ENCODE results near the gene MLPH. TPM values are rescaled to one million over a fixed set of nuclear protein-coding genes. Genes with fewer than 3 reads are reported as not detected.

Gene MLPH
- total and polyA plus RNA-seq, 4 donors: 1.6 to 25.9 (median 22.3) TPM

- no peak for DNase-seq (ENCODE audit: low spot score)
- H3K27ac ChIP-seq (ENCODE audit: low read depth in 1 of 2, low read length in 2 of 2): peak overlapping the region; percentile 76 to 77
- H3K4me1 ChIP-seq (ENCODE audit: control insufficient read depth in 4 of 4, insufficient read depth in 4 of 4, low read length in 3 of 4): peaks cover 2 to 40% (median 25%) of the 10 kb centered on the region in 4 donors
- H3K9me3 ChIP-seq (ENCODE audit: control insufficient read depth in 4 of 4, low read length in 3 of 4): no peaks in the 10 kb centered on the region
- 86% methylated on average over 13 of the region's 13 CpGs for WGBS
- H3K27me3 ChIP-seq (ENCODE audit: control insufficient read depth in 4 of 4, insufficient read depth in 4 of 4, low read length in 3 of 4): no peaks in the 10 kb centered on the region
- H3K9ac ChIP-seq (ENCODE audit: low read depth in 1 of 2, low read length in 2 of 2): no peak overlapping the region
- H3K4me3 ChIP-seq (ENCODE audit: low read depth in 1 of 3, low read length in 3 of 3): no peak overlapping the region
- peaks cover 0 to 4% (median 2%) of the 10 kb centered on the region in 4 donors for H3K36me3 ChIP-seq (ENCODE audit: control insufficient read depth in 4 of 4, insufficient read depth in 3 of 4, low read depth in 1 of 4, low read length in 3 of 4)
- TF ChIP-seq, protein P1, sequence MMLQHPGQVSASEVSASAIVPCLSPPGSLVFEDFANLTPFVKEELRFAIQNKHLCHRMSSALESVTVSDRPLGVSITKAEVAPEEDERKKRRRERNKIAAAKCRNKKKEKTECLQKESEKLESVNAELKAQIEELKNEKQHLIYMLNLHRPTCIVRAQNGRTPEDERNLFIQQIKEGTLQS (IDR thresholded peaks at IDR 0.05): no peak
- TF ChIP-seq JUND (IDR thresholded peaks at IDR 0.05) (no peak), REST (IDR thresholded peaks at IDR 0.05) (no peak), SP1 (IDR thresholded peaks at IDR 0.05) (no peak), RXRA (IDR thresholded peaks at IDR 0.05) (no peak), NR2F2 (IDR thresholded peaks at IDR 0.05) (no peak), TAF1 (conservative IDR thresholded peaks at IDR 0.05) (no peak), CTCF (IDR thresholded peaks at IDR 0.05; ENCODE audit: low read depth, low read length, missing input control) (no peak), HNF4A (conservative IDR thresholded peaks at IDR 0.05) (no peak), YY1 (IDR thresholded peaks at IDR 0.05) (no peak), RAD21 (IDR thresholded peaks at IDR 0.05) (no peak), ZBTB33 (IDR thresholded peaks at IDR 0.05) (no peak), FOXA1 (IDR thresholded peaks at IDR 0.05) (no peak), FOXA2 (IDR thresholded peaks at IDR 0.05) (no peak), HNF4G (IDR thresholded peaks at IDR 0.05) (no peak), GABPA (IDR thresholded peaks at IDR 0.05 in 1 of 2, conservative IDR thresholded peaks at IDR 0.05 in 1 of 2) (no peak), EGR1 (IDR thresholded peaks at IDR 0.05; ENCODE audit: low read depth in 2 of 2) (no peak)
- TF ChIP-seq, protein P2, sequence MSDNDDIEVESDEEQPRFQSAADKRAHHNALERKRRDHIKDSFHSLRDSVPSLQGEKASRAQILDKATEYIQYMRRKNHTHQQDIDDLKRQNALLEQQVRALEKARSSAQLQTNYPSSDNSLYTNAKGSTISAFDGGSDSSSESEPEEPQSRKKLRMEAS (IDR thresholded peaks at IDR 0.05): no peak
Measured at GRCh38 chr2:237546876-237547395, 59.9 kb downstream of the MLPH start.
